H1 (cell line): ENCODE data around the gene SLC8A1. TPM values are rescaled to one million over a fixed set of nuclear protein-coding genes. Genes with fewer than 3 reads are reported as not detected.

Experiments used
- CTCF ChIA-PET: fragments of 300-600 bp; sonication (Branson Sonifier 250); formaldehyde crosslinking; loops from one replicate; lab custom pipeline; 2021; ENCODE audit not compliant: partially characterized antibody; lab: Charles Lee
- POLR2A ChIA-PET: fragments of 300-600 bp; sonication (Branson Sonifier 250); formaldehyde crosslinking; loops from one replicate; lab custom pipeline; 2021; ENCODE audit warnings: inconsistent platforms; ENCODE audit not compliant: partially characterized antibody; lab: Charles Lee
- DNase-seq, 2 experiments: peaks; one replicate each; pipeline versions ENCODE4 v3.0.0 to v3.0.0-alpha.2; 2010 to 2022; ENCODE audit warnings: low spot score in 2 of 2, low read depth in 1 of 2, mixed read lengths in 1 of 2
- FAIRE-seq: peaks from 2 replicates; lab custom pipeline; 2011; peaks lifted over from hg19 to GRCh38; lab: Jason Lieb, UNC
- H2AFZ ChIP-seq: 2 replicates; pipeline ENCODE4 v1.8.1; 2012; ENCODE audit warnings: low read length, inconsistent platforms
- H2AK5ac ChIP-seq: 2 replicates; pipeline ENCODE4 v1.6.1; 2013; ENCODE audit warnings: low read depth, low read length
- H2BK120ac ChIP-seq: replicated peaks from 2 replicates; pipeline ENCODE3; 2013; ENCODE audit warnings: low read depth, low read length, inconsistent platforms
- H2BK12ac ChIP-seq: 2 replicates; pipeline ENCODE4 v1.6.1; 2013; ENCODE audit warnings: low read depth, low read length
- H2BK15ac ChIP-seq: 2 replicates; pipeline ENCODE4 v1.6.1; 2013; ENCODE audit warnings: low read length
- H2BK20ac ChIP-seq: 2 replicates; pipeline ENCODE4 v1.6.1; 2013; ENCODE audit warnings: low read length
- H2BK5ac ChIP-seq: 2 replicates; pipeline ENCODE4 v1.6.1; 2013; ENCODE audit warnings: low read depth, low read length
- H3K14ac ChIP-seq: 2 replicates; pipeline ENCODE4 v1.6.1; 2013; ENCODE audit warnings: inconsistent platforms; ENCODE audit not compliant: insufficient read length
- H3K18ac ChIP-seq: 2 replicates; pipeline ENCODE4 v1.6.1; 2013; ENCODE audit warnings: low read length; ENCODE audit errors: extremely low read depth
- H3K23ac ChIP-seq: 2 replicates; pipeline ENCODE4 v1.6.1; 2013; ENCODE audit warnings: inconsistent platforms; ENCODE audit not compliant: insufficient read length
- H3K23me2 ChIP-seq: 2 replicates; pipeline ENCODE4 v1.6.1; 2013; ENCODE audit warnings: low read depth, low read length
- H3K27ac ChIP-seq: 2 replicates; pipeline ENCODE4 v1.6.1; 2011; ENCODE audit warnings: low read depth, low read length, inconsistent platforms
- H3K27me3 ChIP-seq, 4 experiments: replicated peaks in 1 of 4; 1 replicate in 1 of 4; 2 replicates in 3 of 4; pipeline versions ENCODE4 v1.6.1 to v1.8.1; 2011 to 2013; ENCODE audit warnings: low read length in 3 of 4, mild to moderate bottlenecking in 3 of 4, inconsistent platforms in 2 of 4, mixed read lengths in 2 of 4, moderate library complexity in 1 of 4; ENCODE audit not compliant: control insufficient read depth in 3 of 4, insufficient read depth in 3 of 4; ENCODE audit errors: extremely low read depth in 1 of 4
- H3K36me3 ChIP-seq, 4 experiments: 2 replicates each; pipeline versions ENCODE4 v1.6.1 to v1.8.1; 2011 to 2013; ENCODE audit warnings: mild to moderate bottlenecking in 4 of 4, low read length in 3 of 4, moderate library complexity in 2 of 4, control low read depth in 1 of 4, inconsistent platforms in 1 of 4; ENCODE audit not compliant: insufficient read depth in 4 of 4, control insufficient read depth in 2 of 4
- H3K4ac ChIP-seq: replicated peaks from 2 replicates; pipeline ENCODE3; 2013; ENCODE audit warnings: low read length, low read depth, mixed read lengths, inconsistent platforms; ENCODE audit not compliant: insufficient read length
- H3K4me1 ChIP-seq, 4 experiments: replicated peaks in 1 of 4; 1 replicate in 1 of 4; 2 replicates in 3 of 4; pipeline versions ENCODE4 v1.6.1 to v1.8.1; 2011 to 2013; ENCODE audit warnings: low read length in 3 of 4, inconsistent platforms in 2 of 4, mixed read lengths in 1 of 4; ENCODE audit not compliant: insufficient read depth in 4 of 4, control insufficient read depth in 3 of 4
- H3K4me2 ChIP-seq, 2 experiments: 2 replicates each; pipeline versions ENCODE4 v1.6.1 to v1.8.1; 2011 to 2013; ENCODE audit warnings: low read depth in 2 of 2, low read length in 2 of 2, control low read depth in 1 of 2, inconsistent platforms in 1 of 2, mild to moderate bottlenecking in 1 of 2; ENCODE audit not compliant: insufficient read depth in 1 of 2
- H3K4me3 ChIP-seq, 4 experiments: fragments of 200-600, 300-600 bp in 1 of 4; sonication (generic), shearing (Covaris generic), sonication (Bioruptor Twin) in 1 of 4; 2 replicates each; pipeline versions ENCODE4 v1.5.1 to v1.8.1; 2011 to 2016; ENCODE audit warnings: low read length in 4 of 4, low read depth in 3 of 4, control low read depth in 2 of 4, inconsistent platforms in 2 of 4, mild to moderate bottlenecking in 2 of 4, mixed read lengths in 1 of 4, moderate library complexity in 1 of 4; ENCODE audit not compliant: insufficient read depth in 2 of 4; ENCODE audit errors: extremely low read depth in 1 of 4
- H3K56ac ChIP-seq: replicated peaks from 2 replicates; pipeline ENCODE3; 2013; ENCODE audit warnings: low read depth, mild to moderate bottlenecking, mixed read lengths, low read length, inconsistent platforms; ENCODE audit not compliant: insufficient read length
- H3K79me1 ChIP-seq: 2 replicates; pipeline ENCODE4 v1.6.1; 2013; ENCODE audit warnings: low read depth, low read length, control low read depth
- H3K79me2 ChIP-seq, 2 experiments: 2 replicates each; pipeline versions ENCODE4 v1.6.1 to v1.8.1; 2012 to 2013; ENCODE audit warnings: low read length in 2 of 2, mild to moderate bottlenecking in 2 of 2, inconsistent platforms in 1 of 2; ENCODE audit not compliant: insufficient read depth in 2 of 2, control insufficient read depth in 1 of 2
- H3K9ac ChIP-seq, 4 experiments: replicated peaks in 1 of 4; 1 replicate in 1 of 4; 2 replicates in 3 of 4; pipeline versions ENCODE4 v1.6.1 to v1.8.1; 2011 to 2013; ENCODE audit warnings: low read depth in 3 of 4, low read length in 3 of 4, control low read depth in 2 of 4, mild to moderate bottlenecking in 2 of 4, moderate library complexity in 2 of 4, inconsistent platforms in 1 of 4; ENCODE audit errors: extremely low read depth in 1 of 4
- H3K9me3 ChIP-seq, 2 experiments: 2 replicates each; pipeline versions ENCODE4 v1.6.1 to v1.8.1; 2012 to 2013; ENCODE audit warnings: mild to moderate bottlenecking in 2 of 2, moderate library complexity in 2 of 2, control low read depth in 1 of 2, inconsistent platforms in 1 of 2, low read depth in 1 of 2, low read length in 1 of 2, mixed read lengths in 1 of 2; ENCODE audit not compliant: insufficient read depth in 2 of 2
- H4K20me1 ChIP-seq, 2 experiments: replicated peaks in 1 of 2; 2 replicates each; pipeline versions ENCODE3 to v1.8.1; 2011 to 2013; ENCODE audit warnings: inconsistent platforms in 2 of 2, low read length in 2 of 2, mild to moderate bottlenecking in 1 of 2; ENCODE audit not compliant: insufficient read depth in 2 of 2, control insufficient read depth in 1 of 2
- H4K5ac ChIP-seq: 2 replicates; pipeline ENCODE4 v1.6.1; 2013; ENCODE audit warnings: low read length, low read depth, mixed read lengths, inconsistent platforms; ENCODE audit not compliant: insufficient read length
- H4K8ac ChIP-seq: 2 replicates; pipeline ENCODE4 v1.8.0; 2013; ENCODE audit warnings: mild to moderate bottlenecking, moderate library complexity, low read length, inconsistent platforms; ENCODE audit not compliant: insufficient read depth; ENCODE audit errors: extremely low read depth
- H4K91ac ChIP-seq: replicated peaks from 2 replicates; pipeline ENCODE3; 2013; ENCODE audit warnings: low read length, mixed read lengths, inconsistent platforms; ENCODE audit not compliant: insufficient read length
- CREB1 ChIP-seq: IDR thresholded peaks from 2 replicates; pipeline ENCODE4 v1.6.1; 2012; ENCODE audit warnings: inconsistent platforms
- CTBP2 ChIP-seq: IDR thresholded peaks from 2 replicates; pipeline ENCODE4 v1.7.0; 2011; ENCODE audit warnings: borderline replicate concordance, mild to moderate bottlenecking, moderate library complexity, mixed read lengths, low read length; ENCODE audit not compliant: insufficient read depth, insufficient read length
- CTCF ChIP-seq, 3 experiments: IDR thresholded peaks; 1 replicate in 2 of 3; 2 replicates in 1 of 3; pipeline versions ENCODE4 v1.5.1 to v1.6.1; 2011; ENCODE audit warnings: low read length in 3 of 3, mild to moderate bottlenecking in 3 of 3, inconsistent platforms in 2 of 3, low read depth in 1 of 3, moderate library complexity in 1 of 3; ENCODE audit not compliant: insufficient read depth in 1 of 3; ENCODE audit errors: control extremely low read depth in 1 of 3
- FOSL1 ChIP-seq: IDR thresholded peaks from 2 replicates; pipeline ENCODE4 v1.6.1; 2011; ENCODE audit warnings: mild to moderate bottlenecking, low read depth, low read length, moderate library complexity; ENCODE audit not compliant: insufficient read depth
- KDM4A ChIP-seq: IDR thresholded peaks from one replicate; pipeline ENCODE4 v1.7.1; 2012; ENCODE audit warnings: low read depth, mild to moderate bottlenecking, moderate library complexity, low read length, inconsistent platforms; ENCODE audit not compliant: severe bottlenecking
- NRF1 ChIP-seq: IDR thresholded peaks from 2 replicates; pipeline ENCODE4 v1.6.1; 2011; ENCODE audit warnings: mild to moderate bottlenecking, low read depth, low read length, improper control_type of control experiment
- PHF8 ChIP-seq: fragments of 200-600 bp; sonication (generic); conservative IDR thresholded peaks from 2 replicates; pipeline ENCODE4 v1.7.1; 2012; ENCODE audit warnings: low read depth, mild to moderate bottlenecking, inconsistent platforms, low read length, moderate library complexity
- RBBP5 ChIP-seq: IDR thresholded peaks from 2 replicates; pipeline ENCODE4 v1.7.1; 2012; ENCODE audit warnings: low read depth, mild to moderate bottlenecking, inconsistent platforms, low read length, moderate library complexity, borderline replicate concordance
- RFX5 ChIP-seq: IDR thresholded peaks from 2 replicates; pipeline ENCODE4 v1.6.1; 2011; ENCODE audit warnings: low read depth, low read length, improper control_type of control experiment, borderline replicate concordance
- SAP30 ChIP-seq: fragments of 300-600 bp; sonication (generic); IDR thresholded peaks from 2 replicates; pipeline ENCODE4 v1.7.1; 2012; ENCODE audit warnings: low read length, moderate library complexity, mild to moderate bottlenecking, inconsistent platforms; ENCODE audit not compliant: insufficient read depth, insufficient replicate concordance
- SIRT6 ChIP-seq: IDR thresholded peaks from one replicate; pipeline ENCODE4 v1.7.1; 2012; ENCODE audit warnings: low read length, inconsistent platforms
- TCF12 ChIP-seq: IDR thresholded peaks from 2 replicates; pipeline ENCODE4 v1.6.1; 2011; ENCODE audit warnings: low read depth, mild to moderate bottlenecking, low read length
- WGBS, 2 experiments: shearing (Covaris generic) in 1 of 2; methylation state at CpG; one replicate each; pipeline versions ENCODE4 v1.1.6 to v1.1.7; 2013 to 2015; ENCODE audit warnings: low lambda C conversion rate in 2 of 2, mixed read lengths in 2 of 2, inconsistent platforms in 1 of 2, low coverage in 1 of 2, missing lambda C conversion rate in 1 of 2; ENCODE audit not compliant: insufficient replicate concordance in 2 of 2, insufficient coverage in 1 of 2, insufficient read length in 1 of 2; ENCODE audit errors: extremely low coverage in 1 of 2, missing lambda C conversion rate in 1 of 2; 5-methylcytosine and 5-hydroxymethylcytosine counted together
- polyA plus RNA-seq, 7 experiments: library from polyadenylated mRNA; depleted of rRNA in 3 of 7; stranded (reverse) in 5 of 7; unstranded in 2 of 7; fragments of >200 nt in 5 of 7; fragments of 200-250 nt in 2 of 7; gene quantifications; 1 replicate in 5 of 7; 2 replicates in 1 of 7; 4 replicates in 1 of 7; pipeline versions ENCODE4 v1.2.1 to v1.2.3, GENCODE V29; 2011 to 2013; ENCODE audit warnings: missing spikeins in 2 of 7, mixed read lengths in 2 of 7
- total RNA-seq: library from RNA; stranded (reverse); fragmentation: NEBNext Ultra II Directional; extraction: Animal tissue kit (Norgen Biotek cat#: 25700); gene quantifications from 2 replicates; pipeline ENCODE4 v1.2.1, GENCODE V29; 2021

SLC8A1 gene
- total and polyA plus RNA-seq, 2 of the 8 experiments (the other 6 are each of a cell fraction or from before 2014, with no cell fraction given): 0.68 to 3.6 TPM

- H3K79me2 ChIP-seq: no peaks in the 10 kb centered on the region
- no peak overlapping the region for H3K4me3 ChIP-seq
- no peaks in the 10 kb centered on the region for H3K36me3 ChIP-seq
- no peak overlapping the region for H2AFZ ChIP-seq
- no peak overlapping the region for H2BK5ac ChIP-seq
- no peak overlapping the region for H2BK15ac ChIP-seq
- H3K4me2 ChIP-seq: no peak overlapping the region
- POLR2A ChIA-PET: no interaction called here
- no peaks in the 10 kb centered on the region for H3K23me2 ChIP-seq
- H3K18ac ChIP-seq: no peak overlapping the region
- no peaks in the 10 kb centered on the region for H3K27me3 ChIP-seq
- FAIRE-seq (no peak), DNase-seq (no peak)
- no peaks in the 10 kb centered on the region for H3K79me1 ChIP-seq
- H3K9me3 ChIP-seq: no peaks in the 10 kb centered on the region
- CTCF ChIA-PET: no interaction called here
- H3K23ac ChIP-seq: no peak overlapping the region
- H2BK120ac ChIP-seq: no peak overlapping the region
- no peak overlapping the region for H2BK12ac ChIP-seq
- no peaks in the 10 kb centered on the region for H4K20me1 ChIP-seq
- peaks cover 0 to 2% (median 0%) of the 10 kb centered on the region in 4 experiments; a peak in 1 of 7 replicates for H3K4me1 ChIP-seq
- no peak overlapping the region for H2AK5ac ChIP-seq
- H4K5ac ChIP-seq: no peak overlapping the region
- 96% methylated on average over 3 of the region's 3 CpGs; no CpG with 5 or more reads in 1 of the 2 experiments for WGBS, 2 experiments
- no peak overlapping the region for H3K9ac ChIP-seq
- H4K8ac ChIP-seq: no peak overlapping the region
- TF ChIP-seq SIRT6 (no peak), PHF8 (no peak), CTBP2 (no peak), RBBP5 (no peak), FOSL1 (no peak), TCF12 (no peak), KDM4A (no peak), CREB1 (no peak), SAP30 (no peak), NRF1 (no peak), CTCF (IDR thresholded peaks at IDR 0.05; ENCODE audit: control extremely low read depth in 1 of 3, insufficient read depth in 1 of 3, low read depth in 1 of 3, low read length in 3 of 3) (no peak), RFX5 (no peak)
- H4K91ac ChIP-seq: no peak overlapping the region
- H3K14ac ChIP-seq: no peak overlapping the region
- no peak overlapping the region for H2BK20ac ChIP-seq
- H3K56ac ChIP-seq: no peak overlapping the region
- H3K4ac ChIP-seq: no peak overlapping the region
- no peak overlapping the region for H3K27ac ChIP-seq
Measured at GRCh38 chr2:40095000-40095399, 356.9 kb downstream of the SLC8A1 start.
